Measurements from ENCODE around the gene SSMEM1.

DNA sequence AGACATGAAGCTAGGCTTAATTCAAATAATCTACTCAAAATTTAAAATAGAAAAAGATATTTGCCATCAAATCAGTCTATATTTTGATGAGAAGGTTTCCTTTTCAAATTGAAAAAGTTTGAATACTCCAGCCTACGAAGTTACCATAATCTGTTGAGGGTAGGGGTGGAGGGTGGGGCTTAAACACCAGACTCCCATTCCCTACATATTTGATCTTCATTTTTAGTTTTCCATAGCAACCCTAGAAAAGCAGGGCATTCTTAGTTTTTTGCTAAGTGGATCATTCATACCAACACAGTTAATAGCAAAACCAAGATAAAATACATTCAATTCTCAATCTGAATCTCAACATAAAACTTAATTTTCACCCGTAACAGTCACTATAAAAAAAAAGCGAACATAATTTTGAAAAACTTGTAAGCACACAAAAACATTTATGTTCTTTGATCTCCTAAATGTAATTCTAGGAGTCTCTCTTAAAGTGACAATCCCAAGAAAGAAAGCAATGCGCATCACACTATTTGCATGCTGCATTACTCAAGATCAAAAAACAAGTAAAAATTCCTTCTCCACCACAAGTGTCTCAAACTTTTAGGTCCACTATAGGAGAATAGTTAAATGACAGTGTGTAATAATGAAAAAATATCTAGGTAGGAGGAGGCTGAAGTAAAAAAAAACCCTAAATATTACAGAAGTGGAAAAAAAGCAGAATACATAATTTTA is 33.3 kb upstream of the SSMEM1 start:
- no peak for TF ChIP-seq POLR2A (IDR thresholded peaks at IDR 0.05)
- TF ChIP-seq, protein P1, sequence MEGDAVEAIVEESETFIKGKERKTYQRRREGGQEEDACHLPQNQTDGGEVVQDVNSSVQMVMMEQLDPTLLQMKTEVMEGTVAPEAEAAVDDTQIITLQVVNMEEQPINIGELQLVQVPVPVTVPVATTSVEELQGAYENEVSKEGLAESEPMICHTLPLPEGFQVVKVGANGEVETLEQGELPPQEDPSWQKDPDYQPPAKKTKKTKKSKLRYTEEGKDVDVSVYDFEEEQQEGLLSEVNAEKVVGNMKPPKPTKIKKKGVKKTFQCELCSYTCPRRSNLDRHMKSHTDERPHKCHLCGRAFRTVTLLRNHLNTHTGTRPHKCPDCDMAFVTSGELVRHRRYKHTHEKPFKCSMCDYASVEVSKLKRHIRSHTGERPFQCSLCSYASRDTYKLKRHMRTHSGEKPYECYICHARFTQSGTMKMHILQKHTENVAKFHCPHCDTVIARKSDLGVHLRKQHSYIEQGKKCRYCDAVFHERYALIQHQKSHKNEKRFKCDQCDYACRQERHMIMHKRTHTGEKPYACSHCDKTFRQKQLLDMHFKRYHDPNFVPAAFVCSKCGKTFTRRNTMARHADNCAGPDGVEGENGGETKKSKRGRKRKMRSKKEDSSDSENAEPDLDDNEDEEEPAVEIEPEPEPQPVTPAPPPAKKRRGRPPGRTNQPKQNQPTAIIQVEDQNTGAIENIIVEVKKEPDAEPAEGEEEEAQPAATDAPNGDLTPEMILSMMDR (IDR thresholded peaks at IDR 0.05 in 4 of 5, conservative IDR thresholded peaks at IDR 0.05 in 1 of 5), result no peak

Measured in gastrocnemius medialis (tissue), 4 donors.